Large intestine (tissue), 3 donors: ENCODE measurements around the gene BPGM. TPM values are rescaled to one million over a fixed set of nuclear protein-coding genes. Genes with fewer than 3 reads are reported as not detected.
A peak's percentile ranks its signal among the peaks of the same experiment; 100 is the strongest.
"Not testable (repeated sequence)": the region's sequence is repeated elsewhere in the genome, so short reads cannot be mapped to it uniquely, and the experiment has no call there.

ENCODE experiments used
- DNase-seq, 2 donors: peaks; one replicate each; pipeline versions ENCODE4 v3.0.0 to v3.0.0-alpha.2; 2013
- H3K27ac ChIP-seq: one replicate; pipeline ENCODE4 v1.5.1; 2013; ENCODE audit warnings: low read length
- H3K27me3 ChIP-seq: 2 replicates; pipeline ENCODE4 v1.6.1; 2013; ENCODE audit warnings: low read length; ENCODE audit not compliant: control insufficient read depth, insufficient read depth
- H3K36me3 ChIP-seq: 2 replicates; pipeline ENCODE4 v1.6.1; 2013; ENCODE audit warnings: low read length; ENCODE audit not compliant: control insufficient read depth, insufficient read depth
- H3K4me1 ChIP-seq: one replicate; pipeline ENCODE4 v1.6.1; 2013; ENCODE audit warnings: low read length; ENCODE audit not compliant: control insufficient read depth, insufficient read depth
- H3K4me3 ChIP-seq: one replicate; pipeline ENCODE4 v1.5.1; 2013; ENCODE audit warnings: low read length
- H3K9me3 ChIP-seq: one replicate; pipeline ENCODE4 v1.6.1; 2013; ENCODE audit warnings: mild to moderate bottlenecking, low read depth, low read length, moderate library complexity; ENCODE audit not compliant: control insufficient read depth
- WGBS: methylation state at CpG from one replicate; pipeline ENCODE4 v1.1.5; 2013; ENCODE audit warnings: low lambda C conversion rate; ENCODE audit not compliant: insufficient coverage; 5-methylcytosine and 5-hydroxymethylcytosine counted together
- polyA plus RNA-seq: library from polyadenylated mRNA; unstranded; fragments of 120-200 nt; gene quantifications from one replicate; pipeline ENCODE4 v1.2.1, GENCODE V29; 2013

The BPGM gene
- polyA plus RNA-seq, 1 donor = 14.9 TPM

GRCh38 chr7:134662166-134662870, 15.7 kb downstream of the BPGM start:
- Histone ChIP-seq H3K4me3 (no peak overlapping the region), H3K4me1 (no peaks in the 10 kb centered on the region), H3K27ac (no peak overlapping the region), H3K27me3 (no peaks in the 10 kb centered on the region), H3K9me3 (no peaks in the 10 kb centered on the region), H3K36me3 (peaks cover 10% of the 10 kb centered on the region)
- DNase-seq = no peak
- 93% methylated on average over 2 of the region's 5 CpGs for WGBS

DNA sequence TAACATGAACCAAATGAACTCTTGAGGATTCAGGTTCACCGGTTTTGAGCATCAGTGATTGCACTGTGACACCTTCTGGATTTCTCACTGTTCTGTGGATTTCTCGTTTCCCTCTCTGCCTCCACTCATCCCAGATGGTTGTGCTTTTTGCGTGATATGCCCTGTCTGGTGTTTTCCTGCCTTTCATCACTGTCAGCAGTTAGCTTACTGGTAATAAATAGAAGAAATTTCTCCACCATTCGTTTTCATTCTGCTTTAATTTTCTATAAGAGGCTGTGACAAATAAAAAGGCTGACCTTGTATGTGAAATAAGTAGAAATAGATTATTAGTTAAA, 16.2 kb downstream of the BPGM start:
- DNase-seq = no peak
- WGBS = 95% methylated on average over 2 of the region's 4 CpGs

DNA sequence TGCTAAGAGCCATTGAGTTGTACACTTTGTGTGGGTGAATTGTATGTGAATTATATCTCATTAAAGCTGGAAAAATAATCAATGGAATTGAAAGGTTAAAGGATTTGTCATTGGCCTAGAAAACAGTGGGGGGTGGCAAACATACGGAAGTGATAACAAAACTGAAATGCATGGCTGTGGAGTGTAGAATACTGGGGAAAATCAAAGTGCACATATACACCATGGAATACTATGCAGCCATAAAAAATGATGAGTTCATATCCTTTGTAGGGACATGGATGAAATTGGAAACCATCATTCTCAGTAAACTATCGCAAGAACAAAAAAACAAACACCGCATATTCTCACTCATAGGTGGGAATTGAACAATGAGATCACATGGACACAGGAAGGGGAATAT, 18.4 kb downstream of the BPGM start:
- WGBS = no CpG with 5 or more reads among the region's 3 CpGs
- H3K9me3 ChIP-seq, H3K27me3 ChIP-seq: not testable (repeated sequence)

More for the DNA sequence above, 16.2 kb downstream of the BPGM start:
- peaks cover 10% of the 10 kb centered on the region for H3K36me3 ChIP-seq
- H3K27ac ChIP-seq = no peak overlapping the region
- no peaks in the 10 kb centered on the region for H3K4me1 ChIP-seq
- H3K9me3 ChIP-seq = no peaks in the 10 kb centered on the region
- H3K4me3 ChIP-seq = no peak overlapping the region
- H3K27me3 ChIP-seq = no peaks in the 10 kb centered on the region

GRCh38 chr7:134667899-134668298, 21.2 kb downstream of the BPGM start:
- H3K4me1 ChIP-seq = no peaks in the 10 kb centered on the region

More for the DNA sequence above, 18.4 kb downstream of the BPGM start:
- peaks cover 10% of the 10 kb centered on the region for H3K36me3 ChIP-seq
- not testable (repeated sequence) for DNase-seq, H3K27ac ChIP-seq, H3K4me3 ChIP-seq, H3K4me1 ChIP-seq

DNA sequence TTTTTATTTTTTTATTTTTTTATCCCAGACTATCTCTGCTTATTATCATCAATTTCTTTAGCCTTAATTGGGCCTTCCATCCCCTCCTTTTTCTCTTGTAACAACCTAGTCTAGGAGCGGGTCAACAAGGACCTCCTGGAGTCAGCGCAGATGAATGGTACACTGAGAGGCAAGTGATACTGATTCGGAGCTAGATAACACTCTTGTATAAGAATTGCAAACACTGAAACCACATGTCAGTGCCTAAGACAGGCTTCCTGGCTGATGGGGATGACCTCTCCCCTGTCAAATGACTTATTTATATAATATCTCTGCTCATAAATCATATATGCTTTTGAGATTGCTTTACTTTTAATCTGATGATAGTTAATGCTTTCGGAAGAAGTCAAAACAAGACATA, 22.7 kb downstream of the BPGM start:
- no peaks in the 10 kb centered on the region for H3K9me3 ChIP-seq
- WGBS = 60% methylated on average over 1 of the region's 4 CpGs
- no peak overlapping the region for H3K27ac ChIP-seq
- DNase-seq = no peak
- H3K27me3 ChIP-seq = no peaks in the 10 kb centered on the region
- no peaks in the 10 kb centered on the region for H3K36me3 ChIP-seq
- H3K4me3 ChIP-seq = no peak overlapping the region
- H3K4me1 ChIP-seq = no peaks in the 10 kb centered on the region

More at GRCh38 chr7:134667899-134668298, 21.2 kb downstream of the BPGM start:
- H3K27me3 ChIP-seq = no peaks in the 10 kb centered on the region
- H3K27ac ChIP-seq = no peak overlapping the region
- no peak overlapping the region for H3K4me3 ChIP-seq
- no peaks in the 10 kb centered on the region for H3K9me3 ChIP-seq
- H3K36me3 ChIP-seq = no peaks in the 10 kb centered on the region
- DNase-seq = no peak
- no CpG with 5 or more reads among the region's 1 CpG for WGBS

- Histone ChIP-seq H3K4me3 (no peak overlapping the region), H3K27me3 (no peaks in the 10 kb centered on the region), H3K27ac (no peak overlapping the region), H3K4me1 (no peaks in the 10 kb centered on the region), H3K9me3 (no peaks in the 10 kb centered on the region), H3K36me3 (no peaks in the 10 kb centered on the region)
- DNase-seq = peak in 1 of 2 donors; percentile 32
- no CpG with 5 or more reads among the region's 8 CpGs for WGBS
Observed at GRCh38 chr7:134669845-134670373, 23.3 kb downstream of the BPGM start.

GRCh38 chr7:134671609-134672008, 25.0 kb downstream of the BPGM start:
- no peak overlapping the region for H3K4me3 ChIP-seq
- no CpG with 5 or more reads among the region's 1 CpG for WGBS

GRCh38 chr7:134674424-134674823, 27.8 kb downstream of the BPGM start:
- no peak overlapping the region for H3K4me3 ChIP-seq
- H3K27ac ChIP-seq = no peak overlapping the region
- no peak for DNase-seq
- H3K36me3 ChIP-seq = peaks cover under 1% of the 10 kb centered on the region
- no peaks in the 10 kb centered on the region for H3K9me3 ChIP-seq
- H3K4me1 ChIP-seq = no peaks in the 10 kb centered on the region
- no peaks in the 10 kb centered on the region for H3K27me3 ChIP-seq

More at GRCh38 chr7:134671609-134672008, 25.0 kb downstream of the BPGM start:
- no peak for DNase-seq
- Histone ChIP-seq H3K27ac (no peak overlapping the region), H3K27me3 (no peaks in the 10 kb centered on the region), H3K9me3 (no peaks in the 10 kb centered on the region), H3K36me3 (no peaks in the 10 kb centered on the region), H3K4me1 (no peaks in the 10 kb centered on the region)

- WGBS = no CpG with 5 or more reads among the region's 1 CpG
- H3K36me3 ChIP-seq = peaks cover 2% of the 10 kb centered on the region
- no peaks in the 10 kb centered on the region for H3K27me3 ChIP-seq
- H3K9me3 ChIP-seq = no peaks in the 10 kb centered on the region
- H3K27ac ChIP-seq = no peak overlapping the region
- no peak overlapping the region for H3K4me3 ChIP-seq
- no peaks in the 10 kb centered on the region for H3K4me1 ChIP-seq
- DNase-seq = no peak
Observed at GRCh38 chr7:134676743-134677142, 30.1 kb downstream of the BPGM start.

- no peak overlapping the region for H3K4me3 ChIP-seq
- no peaks in the 10 kb centered on the region for H3K27me3 ChIP-seq
- H3K9me3 ChIP-seq = no peaks in the 10 kb centered on the region
- no peak overlapping the region for H3K27ac ChIP-seq
- no peaks in the 10 kb centered on the region for H3K4me1 ChIP-seq
- DNase-seq = no peak
- WGBS = 100% methylated on average over 1 of the region's 2 CpGs
- H3K36me3 ChIP-seq = peaks cover 2% of the 10 kb centered on the region
Observed at GRCh38 chr7:134678115-134678514, 31.5 kb downstream of the BPGM start.

- H3K4me3 ChIP-seq = no peak overlapping the region
- H3K36me3 ChIP-seq = peaks cover 2% of the 10 kb centered on the region
- no peaks in the 10 kb centered on the region for H3K27me3 ChIP-seq
- no peak overlapping the region for H3K27ac ChIP-seq
- H3K9me3 ChIP-seq = no peaks in the 10 kb centered on the region
- no CpG with 5 or more reads among the region's 2 CpGs for WGBS
- DNase-seq = no peak
- H3K4me1 ChIP-seq = no peaks in the 10 kb centered on the region
Observed at GRCh38 chr7:134679006-134679405, 32.4 kb downstream of the BPGM start.
